Caco-2 (cell line): ENCODE data around the gene PKP2. TPM values are rescaled to one million over a fixed set of nuclear protein-coding genes. Genes with fewer than 3 reads are reported as not detected.

ENCODE experiments used
- BruUV-seq: library from RNA; stranded (reverse); fragments of 400-500 nt; replicated peaks from 2 replicates; lab custom pipeline; 2021; lab: Mats Ljungman, UMichigan
- CTCF ChIA-PET: fragments of 300-600 bp; sonication (Branson Sonifier 250); formaldehyde crosslinking; loops from one replicate; lab custom pipeline; 2022; ENCODE audit warnings: antibody characterized with exemption; lab: Charles Lee
- POLR2A ChIA-PET: fragments of 300-600 bp; sonication (Branson Sonifier 250); formaldehyde crosslinking; loops from one replicate; lab custom pipeline; 2022; ENCODE audit warnings: antibody characterized with exemption; lab: Charles Lee
- DNase-seq, 2 experiments: peaks; one replicate each; pipeline versions ENCODE4 v3.0.0 to v3.0.0-alpha.2; 2020 to 2022
- H3K27me3 ChIP-seq: replicated peaks from 2 replicates; pipeline ENCODE4 v1.6.0; 2011; ENCODE audit warnings: low read length; ENCODE audit not compliant: control insufficient read depth, insufficient read depth
- H3K36me3 ChIP-seq: 2 replicates; pipeline ENCODE4 v1.5.1; 2011; ENCODE audit warnings: low read length; ENCODE audit not compliant: control insufficient read depth, insufficient read depth
- H3K4me1 ChIP-seq: fragments of 250-450 bp; sonication (Bioruptor Pico); 2 replicates; pipeline ENCODE4 v1.5.1; 2020; ENCODE audit warnings: mild to moderate bottlenecking
- H3K4me3 ChIP-seq: 2 replicates; pipeline ENCODE4 v1.5.1; 2011; ENCODE audit warnings: low read depth, mild to moderate bottlenecking, control low read depth, low read length
- H3K9me3 ChIP-seq: fragments of 250-450 bp; sonication (Bioruptor Pico); 2 replicates; pipeline ENCODE4 v1.5.1; 2020; ENCODE audit warnings: mild to moderate bottlenecking, moderate library complexity
- H3K27ac Mint-ChIP-seq: one replicate; pipeline ENCODE4 v1.8.0; 2022; ENCODE audit warnings: mixed read lengths; ENCODE audit not compliant: unreplicated experiment
- H3K27me3 Mint-ChIP-seq: one replicate; pipeline ENCODE4 v1.8.0; 2022; ENCODE audit warnings: mixed read lengths; ENCODE audit not compliant: insufficient read depth, unreplicated experiment
- H3K36me3 Mint-ChIP-seq: one replicate; pipeline ENCODE4 v1.8.0; 2022; ENCODE audit warnings: mild to moderate bottlenecking, mixed read lengths; ENCODE audit not compliant: insufficient read depth, unreplicated experiment
- H3K4me1 Mint-ChIP-seq: one replicate; pipeline ENCODE4 v1.8.0; 2022; ENCODE audit warnings: low read depth, mixed read lengths; ENCODE audit not compliant: unreplicated experiment
- H3K4me3 Mint-ChIP-seq: one replicate; pipeline ENCODE4 v1.8.0; 2022; ENCODE audit warnings: mild to moderate bottlenecking, moderate library complexity, mixed read lengths; ENCODE audit not compliant: unreplicated experiment
- H3K9me3 Mint-ChIP-seq: one replicate; pipeline ENCODE4 v1.8.0; 2022; ENCODE audit warnings: mixed read lengths; ENCODE audit not compliant: unreplicated experiment
- intact Hi-C: fragments of 100-400 bp; cut with micrococcal nuclease; formaldehyde crosslinking; loops from one replicate; pipeline ENCODE4 v1.10.0; 2022; ENCODE audit not compliant: unreplicated experiment
- total RNA-seq: library from RNA; stranded (reverse); gene quantifications from 2 replicates; pipeline ENCODE4 v1.2.3, GENCODE V29; 2022
- TF ChIP-seq, protein P1 (sequence below), 2 experiments: fragments of 200-600 bp in 1 of 2; IDR thresholded peaks; 1 replicate in 1 of 2; 2 replicates in 1 of 2; pipeline versions ENCODE4 v1.5.1 to v1.8.0; 2011 to 2022; ENCODE audit warnings: antibody characterized with exemption in 1 of 2, control low read depth in 1 of 2, inconsistent platforms in 1 of 2, low read depth in 1 of 2, low read length in 1 of 2, mild to moderate bottlenecking in 1 of 2, moderate library complexity in 1 of 2; ENCODE audit not compliant: insufficient read depth in 1 of 2, severe bottlenecking in 1 of 2, unreplicated experiment in 1 of 2

Gene PKP2
- total RNA-seq, 1 experiment from 2014 or later, result 249 TPM

DNA sequence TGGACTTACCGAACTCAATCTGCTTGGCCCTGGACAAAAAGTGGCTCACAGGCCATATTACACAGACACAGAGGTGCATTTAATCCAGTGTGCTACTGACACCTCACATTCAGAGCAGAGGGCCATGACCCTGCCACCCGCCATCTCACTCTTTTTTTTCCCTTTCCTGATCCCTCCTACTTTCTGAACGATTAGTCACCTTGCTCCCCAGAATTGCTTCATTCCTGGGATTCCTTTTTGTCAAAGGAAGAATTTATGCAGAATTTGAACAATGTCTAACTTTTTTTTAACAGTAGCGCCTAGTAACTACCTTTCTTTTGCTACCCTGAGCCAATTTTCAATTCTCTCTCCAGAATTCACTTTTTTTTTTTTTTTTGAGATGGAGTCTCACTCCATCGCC is 4.6 kb downstream of the PKP2 start:
- Histone ChIP-seq H3K4me3 (no peak overlapping the region), H3K9me3 (no peaks in the 10 kb centered on the region), H3K27me3 (no peaks in the 10 kb centered on the region), H3K4me1 (peaks cover 46% of the 10 kb centered on the region), H3K36me3 (no peaks in the 10 kb centered on the region)
- POLR2A ChIA-PET, result no interaction called here
- H3K9me3 Mint-ChIP-seq, result no peaks in the 10 kb centered on the region
- intact Hi-C loops, result loop anchor here (2.0 to 5.0 kb wide), 5 partner anchors 15 to 1520 kb away; partner anchors contain the start of gene DNM1L
- H3K27me3 Mint-ChIP-seq, result no peaks in the 10 kb centered on the region
- peak; percentile 69 to 74 for DNase-seq
- H3K36me3 Mint-ChIP-seq, result peaks cover 92% of the 10 kb centered on the region
- H3K4me3 Mint-ChIP-seq, result peak overlapping the region; percentile 91
- BruUV-seq, result no TSS peak
- peaks cover 31% of the 10 kb centered on the region for H3K4me1 Mint-ChIP-seq
- peak overlapping the region; percentile 80 for H3K27ac Mint-ChIP-seq
- TF ChIP-seq, protein P1, sequence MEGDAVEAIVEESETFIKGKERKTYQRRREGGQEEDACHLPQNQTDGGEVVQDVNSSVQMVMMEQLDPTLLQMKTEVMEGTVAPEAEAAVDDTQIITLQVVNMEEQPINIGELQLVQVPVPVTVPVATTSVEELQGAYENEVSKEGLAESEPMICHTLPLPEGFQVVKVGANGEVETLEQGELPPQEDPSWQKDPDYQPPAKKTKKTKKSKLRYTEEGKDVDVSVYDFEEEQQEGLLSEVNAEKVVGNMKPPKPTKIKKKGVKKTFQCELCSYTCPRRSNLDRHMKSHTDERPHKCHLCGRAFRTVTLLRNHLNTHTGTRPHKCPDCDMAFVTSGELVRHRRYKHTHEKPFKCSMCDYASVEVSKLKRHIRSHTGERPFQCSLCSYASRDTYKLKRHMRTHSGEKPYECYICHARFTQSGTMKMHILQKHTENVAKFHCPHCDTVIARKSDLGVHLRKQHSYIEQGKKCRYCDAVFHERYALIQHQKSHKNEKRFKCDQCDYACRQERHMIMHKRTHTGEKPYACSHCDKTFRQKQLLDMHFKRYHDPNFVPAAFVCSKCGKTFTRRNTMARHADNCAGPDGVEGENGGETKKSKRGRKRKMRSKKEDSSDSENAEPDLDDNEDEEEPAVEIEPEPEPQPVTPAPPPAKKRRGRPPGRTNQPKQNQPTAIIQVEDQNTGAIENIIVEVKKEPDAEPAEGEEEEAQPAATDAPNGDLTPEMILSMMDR (IDR thresholded peaks at IDR 0.05; ENCODE audit: insufficient read depth in 1 of 2, low read depth in 1 of 2, low read length in 1 of 2, severe bottlenecking in 1 of 2, unreplicated experiment in 1 of 2), result no peak
- CTCF ChIA-PET, result no interaction called here

DNA sequence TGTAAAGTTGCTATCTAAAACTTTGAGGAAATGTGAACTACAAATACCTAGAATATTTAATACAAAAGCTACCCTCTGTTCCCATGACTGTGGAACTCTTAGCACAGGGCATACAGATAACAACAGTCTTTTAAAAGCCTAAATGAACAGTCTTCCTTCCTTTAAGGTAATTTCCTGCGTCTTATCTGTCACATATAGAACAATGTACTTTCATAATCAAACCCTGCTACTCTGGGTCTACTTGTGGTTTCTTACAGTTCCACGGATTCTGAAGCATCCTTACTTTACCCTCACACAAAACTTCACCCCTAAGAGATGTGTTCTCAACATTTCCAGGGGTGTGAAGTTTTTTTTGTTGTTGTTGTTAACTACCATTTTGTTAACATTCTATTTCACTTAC is 5.1 kb downstream of the PKP2 start:
- H3K4me1 ChIP-seq, result peaks cover 46% of the 10 kb centered on the region
- peak overlapping the region; percentile 91 for H3K4me3 Mint-ChIP-seq
- H3K4me3 ChIP-seq, result no peak overlapping the region
- H3K27me3 Mint-ChIP-seq, result no peaks in the 10 kb centered on the region
- intact Hi-C loops, result loop anchor here (5.0 kb wide), 2 partner anchors 214 to 1519 kb away; partner anchors contain the start of gene DNM1L
- no peaks in the 10 kb centered on the region for H3K9me3 Mint-ChIP-seq
- no peaks in the 10 kb centered on the region for H3K36me3 ChIP-seq
- no TSS peak for BruUV-seq
- H3K36me3 Mint-ChIP-seq, result peaks cover 94% of the 10 kb centered on the region
- H3K4me1 Mint-ChIP-seq, result peaks cover 31% of the 10 kb centered on the region
- H3K27me3 ChIP-seq, result no peaks in the 10 kb centered on the region
- H3K27ac Mint-ChIP-seq, result peak overlapping the region; percentile 80
- TF ChIP-seq, protein P1 (IDR thresholded peaks at IDR 0.05; ENCODE audit: insufficient read depth in 1 of 2, low read depth in 1 of 2, low read length in 1 of 2, severe bottlenecking in 1 of 2, unreplicated experiment in 1 of 2), result no peak
- ChIA-PET CTCF (no interaction called here), POLR2A (no interaction called here)
- H3K9me3 ChIP-seq, result no peaks in the 10 kb centered on the region
- DNase-seq, result no peak

DNA sequence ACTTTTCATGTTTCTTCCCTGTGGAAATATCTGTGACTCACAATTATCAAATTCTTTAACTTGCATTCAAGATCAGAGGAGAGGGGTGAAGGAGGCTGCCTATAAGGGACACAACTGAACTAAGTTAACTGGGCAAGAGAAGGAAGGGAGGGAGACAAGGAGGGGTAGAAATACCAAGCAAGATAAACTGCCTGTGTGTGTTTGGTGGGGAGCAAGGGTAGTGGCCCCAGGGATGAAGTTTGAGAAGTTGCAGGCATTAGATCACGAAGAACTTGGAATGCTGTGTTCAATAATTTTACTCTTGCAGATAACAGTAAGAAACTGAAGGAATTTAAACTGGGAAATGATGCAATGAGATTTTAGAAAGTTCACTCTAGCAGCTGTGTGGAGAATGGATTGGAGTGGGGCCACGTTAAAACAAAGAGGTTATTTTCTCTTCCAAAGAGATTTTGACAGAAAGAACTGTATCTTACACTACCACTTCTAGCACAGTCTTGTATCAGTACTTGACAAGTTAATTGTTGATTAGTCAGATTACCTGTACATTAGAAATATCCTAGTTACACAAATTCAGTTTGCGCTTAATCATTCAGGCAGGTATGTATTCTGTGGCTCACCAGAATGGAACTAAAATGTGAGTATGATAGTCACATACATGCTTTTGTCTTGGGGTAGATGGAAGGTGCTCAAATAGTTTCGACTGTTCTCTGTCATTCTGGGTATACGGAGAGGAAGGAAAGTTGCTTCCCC is 7.4 kb downstream of the PKP2 start:
- Mint-ChIP-seq H3K4me3 (peak overlapping the region; percentile 34), H3K9me3 (no peaks in the 10 kb centered on the region)
- intact Hi-C loops, result no loop called here

More for the DNA sequence above, 7.4 kb downstream of the PKP2 start:
- ChIA-PET POLR2A (no interaction called here), CTCF (no interaction called here)
- H3K36me3 ChIP-seq, result no peaks in the 10 kb centered on the region
- TF ChIP-seq, protein P1 (IDR thresholded peaks at IDR 0.05; ENCODE audit: insufficient read depth in 1 of 2, low read depth in 1 of 2, low read length in 1 of 2, severe bottlenecking in 1 of 2, unreplicated experiment in 1 of 2), result no peak
- peaks cover 94% of the 10 kb centered on the region for H3K36me3 Mint-ChIP-seq
- no peak overlapping the region for H3K4me3 ChIP-seq
- BruUV-seq, result no TSS peak
- no peaks in the 10 kb centered on the region for H3K27me3 ChIP-seq
- peak overlapping the region; percentile 80 for H3K27ac Mint-ChIP-seq
- H3K4me1 Mint-ChIP-seq, result peaks cover 50% of the 10 kb centered on the region
- H3K9me3 ChIP-seq, result no peaks in the 10 kb centered on the region
- H3K4me1 ChIP-seq, result peaks cover 60% of the 10 kb centered on the region
- DNase-seq, result no peak
- H3K27me3 Mint-ChIP-seq, result no peaks in the 10 kb centered on the region
